ENCODE measurements around the gene GAPVD1. TPM values are rescaled to one million over a fixed set of nuclear protein-coding genes. Genes with fewer than 3 reads are reported as not detected.

Gene GAPVD1
- total RNA-seq, 1 donor from 2014 or later: 37.9 TPM

DNA sequence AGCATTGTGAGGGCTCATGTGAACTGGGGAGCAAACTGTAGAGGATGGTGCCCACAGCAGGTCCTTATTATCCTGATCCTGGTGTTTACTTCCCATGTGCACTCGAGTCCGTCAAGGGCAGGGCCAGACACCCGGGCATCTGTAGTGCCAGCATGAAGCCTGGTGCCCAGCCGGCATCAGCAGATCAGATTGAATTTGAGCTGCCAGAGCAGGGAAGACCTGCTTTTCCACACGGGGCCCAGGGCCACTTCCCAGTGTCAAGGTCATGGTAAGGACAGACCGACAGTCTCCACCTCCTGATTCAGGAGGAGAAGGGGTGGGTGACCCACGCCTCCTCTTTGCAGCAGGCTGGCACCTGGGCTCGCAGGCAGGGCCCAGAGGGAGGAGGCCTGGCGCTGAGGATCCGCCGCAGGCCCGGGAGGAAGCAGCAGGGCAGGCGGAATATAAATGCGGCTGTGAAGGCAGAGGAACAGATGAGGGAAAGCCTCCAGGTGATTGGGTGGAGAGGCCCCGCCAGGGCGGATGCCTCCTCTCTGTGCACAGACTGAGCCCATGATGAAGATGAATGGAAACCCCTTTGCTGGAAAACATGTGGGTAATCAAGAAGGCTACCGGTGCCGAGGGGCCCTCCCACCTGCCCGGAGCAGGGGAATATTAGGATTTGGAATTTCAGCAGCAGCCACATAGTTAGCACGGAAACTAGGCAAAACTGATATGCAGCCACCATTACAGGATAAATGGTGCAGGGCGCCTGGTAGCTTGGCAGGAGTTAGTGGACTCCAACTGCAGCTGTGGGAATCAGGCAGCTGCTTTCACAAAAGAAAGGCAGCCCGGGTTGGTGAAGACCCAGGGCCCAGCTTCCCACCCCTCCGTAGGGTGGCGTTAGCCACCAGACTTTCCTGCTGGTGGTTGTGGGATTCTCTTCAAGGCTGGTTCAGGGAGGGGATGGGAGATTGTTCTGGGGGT is 114.9 kb downstream of the GAPVD1 start:
- no peaks in the 10 kb centered on the region for H3K9me3 Mint-ChIP-seq (ENCODE audit: unreplicated experiment)
- peaks cover 11% of the 10 kb centered on the region for H3K4me1 Mint-ChIP-seq (ENCODE audit: unreplicated experiment)
- TF ChIP-seq, protein P1, sequence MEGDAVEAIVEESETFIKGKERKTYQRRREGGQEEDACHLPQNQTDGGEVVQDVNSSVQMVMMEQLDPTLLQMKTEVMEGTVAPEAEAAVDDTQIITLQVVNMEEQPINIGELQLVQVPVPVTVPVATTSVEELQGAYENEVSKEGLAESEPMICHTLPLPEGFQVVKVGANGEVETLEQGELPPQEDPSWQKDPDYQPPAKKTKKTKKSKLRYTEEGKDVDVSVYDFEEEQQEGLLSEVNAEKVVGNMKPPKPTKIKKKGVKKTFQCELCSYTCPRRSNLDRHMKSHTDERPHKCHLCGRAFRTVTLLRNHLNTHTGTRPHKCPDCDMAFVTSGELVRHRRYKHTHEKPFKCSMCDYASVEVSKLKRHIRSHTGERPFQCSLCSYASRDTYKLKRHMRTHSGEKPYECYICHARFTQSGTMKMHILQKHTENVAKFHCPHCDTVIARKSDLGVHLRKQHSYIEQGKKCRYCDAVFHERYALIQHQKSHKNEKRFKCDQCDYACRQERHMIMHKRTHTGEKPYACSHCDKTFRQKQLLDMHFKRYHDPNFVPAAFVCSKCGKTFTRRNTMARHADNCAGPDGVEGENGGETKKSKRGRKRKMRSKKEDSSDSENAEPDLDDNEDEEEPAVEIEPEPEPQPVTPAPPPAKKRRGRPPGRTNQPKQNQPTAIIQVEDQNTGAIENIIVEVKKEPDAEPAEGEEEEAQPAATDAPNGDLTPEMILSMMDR (IDR thresholded peaks at IDR 0.05; ENCODE audit: unreplicated experiment): no peak
- no peaks in the 10 kb centered on the region for H3K36me3 Mint-ChIP-seq (ENCODE audit: low read depth, unreplicated experiment)
- H3K27me3 Mint-ChIP-seq (ENCODE audit: unreplicated experiment): peaks cover 3% of the 10 kb centered on the region
- no peak for DNase-seq (ENCODE audit: low spot score)
- no peak overlapping the region for H3K4me3 Mint-ChIP-seq (ENCODE audit: unreplicated experiment)
- no peak overlapping the region for H3K27ac Mint-ChIP-seq (ENCODE audit: unreplicated experiment)

- Mint-ChIP-seq H3K27me3 (ENCODE audit: unreplicated experiment) (peaks cover 3% of the 10 kb centered on the region), H3K27ac (ENCODE audit: unreplicated experiment) (no peak overlapping the region), H3K4me1 (ENCODE audit: unreplicated experiment) (peaks cover 11% of the 10 kb centered on the region), H3K9me3 (ENCODE audit: unreplicated experiment) (no peaks in the 10 kb centered on the region), H3K4me3 (ENCODE audit: unreplicated experiment) (no peak overlapping the region), H3K36me3 (ENCODE audit: low read depth, unreplicated experiment) (no peaks in the 10 kb centered on the region)
- TF ChIP-seq, protein P1 (IDR thresholded peaks at IDR 0.05; ENCODE audit: unreplicated experiment): no peak
- no peak for DNase-seq (ENCODE audit: low spot score)
Measured at GRCh38 chr9:125377584-125378250, 116.1 kb downstream of the GAPVD1 start.

- H3K9me3 Mint-ChIP-seq (ENCODE audit: unreplicated experiment): no peaks in the 10 kb centered on the region
- H3K27me3 Mint-ChIP-seq (ENCODE audit: unreplicated experiment): peaks cover 2% of the 10 kb centered on the region
- no peak for DNase-seq (ENCODE audit: low spot score)
- H3K4me3 Mint-ChIP-seq (ENCODE audit: unreplicated experiment): no peak overlapping the region
- H3K36me3 Mint-ChIP-seq (ENCODE audit: low read depth, unreplicated experiment): no peaks in the 10 kb centered on the region
- TF ChIP-seq, protein P1 (IDR thresholded peaks at IDR 0.05; ENCODE audit: unreplicated experiment): no peak
- H3K27ac Mint-ChIP-seq (ENCODE audit: unreplicated experiment): no peak overlapping the region
- H3K4me1 Mint-ChIP-seq (ENCODE audit: unreplicated experiment): peaks cover 11% of the 10 kb centered on the region
Measured at GRCh38 chr9:125378778-125379177, 117.2 kb downstream of the GAPVD1 start.

- no peak overlapping the region for H3K27ac Mint-ChIP-seq (ENCODE audit: unreplicated experiment)
- peaks cover 2% of the 10 kb centered on the region for H3K27me3 Mint-ChIP-seq (ENCODE audit: unreplicated experiment)
- no peaks in the 10 kb centered on the region for H3K36me3 Mint-ChIP-seq (ENCODE audit: low read depth, unreplicated experiment)
- no peaks in the 10 kb centered on the region for H3K9me3 Mint-ChIP-seq (ENCODE audit: unreplicated experiment)
- no peak for DNase-seq (ENCODE audit: low spot score)
- H3K4me1 Mint-ChIP-seq (ENCODE audit: unreplicated experiment): peaks cover 11% of the 10 kb centered on the region
- TF ChIP-seq, protein P1 (IDR thresholded peaks at IDR 0.05; ENCODE audit: unreplicated experiment): no peak
- no peak overlapping the region for H3K4me3 Mint-ChIP-seq (ENCODE audit: unreplicated experiment)
Measured at GRCh38 chr9:125379208-125379607, 117.6 kb downstream of the GAPVD1 start.

All from endothelial cell (in vitro differentiated cells).